A549 treated with DMSO at 1 μM for 4 hours (cell line): Measurements from ENCODE around the gene BTG4. TPM values are rescaled to one million over a fixed set of nuclear protein-coding genes. Genes with fewer than 3 reads are reported as not detected.

Source experiments
- total RNA-seq: library from RNA; stranded (reverse); fragments of 200-300 nt; extraction: Qiagen RNA extraction; gene quantifications from 5 replicates; pipeline ENCODE4 v1.2.3, GENCODE V29; 2022; ENCODE audit warnings: low read depth

The BTG4 gene
- 0.09 to 0.26 TPM in 2 of 5 replicates, not detected in the others for total RNA-seq

GRCh38 chr11:111512296-111513239 lies at the start of gene BTG4:
Gene BTG4 (minus strand): TSS chr11:111512386. CDS start chr11:111498776, 13,610 bp downstream.

DNA sequence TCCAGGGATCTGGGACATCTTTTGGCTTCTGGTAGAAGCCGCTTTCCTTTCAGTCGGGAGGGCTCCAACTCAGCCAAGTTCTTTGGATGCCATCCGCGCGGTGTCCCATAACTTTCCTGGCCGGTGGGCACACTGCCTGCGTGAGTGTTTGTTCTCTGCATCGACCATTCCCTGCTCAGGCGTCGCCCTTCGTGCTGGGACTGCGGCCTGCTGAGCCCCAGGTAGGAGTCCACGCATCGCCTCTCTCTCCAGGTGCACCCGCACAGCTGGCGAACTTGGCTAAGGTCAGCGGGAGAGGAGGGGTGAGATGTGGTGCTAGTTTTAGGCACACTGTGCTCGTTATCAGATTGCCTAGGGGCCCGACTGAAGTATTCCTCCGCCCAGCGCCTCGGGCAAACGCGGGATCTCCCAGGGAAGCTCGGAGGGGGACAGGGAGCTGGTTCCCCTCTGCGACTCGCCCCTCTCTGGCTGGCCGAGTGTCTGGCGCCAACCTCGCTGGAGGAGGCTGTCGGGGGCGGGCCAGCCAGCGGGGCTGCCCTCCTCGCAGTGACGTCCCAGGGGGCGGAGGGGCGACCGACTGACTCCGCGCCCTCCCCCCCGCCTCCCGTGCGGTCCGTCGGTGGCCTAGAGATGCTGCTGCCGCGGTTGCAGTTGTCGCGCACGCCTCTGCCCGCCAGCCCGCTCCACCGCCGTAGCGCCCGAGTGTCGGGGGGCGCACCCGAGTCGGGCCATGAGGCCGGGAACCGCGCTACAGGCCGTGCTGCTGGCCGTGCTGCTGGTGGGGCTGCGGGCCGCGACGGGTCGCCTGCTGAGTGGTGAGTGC lies 28.1 kb upstream of the BTG4 start, which contains the start of gene LAYN:
LAYN (plus strand) TSS at position 607 of the 823 bp plus-strand sequence; CDS start at position 731, 124 bp downstream.

DNA sequence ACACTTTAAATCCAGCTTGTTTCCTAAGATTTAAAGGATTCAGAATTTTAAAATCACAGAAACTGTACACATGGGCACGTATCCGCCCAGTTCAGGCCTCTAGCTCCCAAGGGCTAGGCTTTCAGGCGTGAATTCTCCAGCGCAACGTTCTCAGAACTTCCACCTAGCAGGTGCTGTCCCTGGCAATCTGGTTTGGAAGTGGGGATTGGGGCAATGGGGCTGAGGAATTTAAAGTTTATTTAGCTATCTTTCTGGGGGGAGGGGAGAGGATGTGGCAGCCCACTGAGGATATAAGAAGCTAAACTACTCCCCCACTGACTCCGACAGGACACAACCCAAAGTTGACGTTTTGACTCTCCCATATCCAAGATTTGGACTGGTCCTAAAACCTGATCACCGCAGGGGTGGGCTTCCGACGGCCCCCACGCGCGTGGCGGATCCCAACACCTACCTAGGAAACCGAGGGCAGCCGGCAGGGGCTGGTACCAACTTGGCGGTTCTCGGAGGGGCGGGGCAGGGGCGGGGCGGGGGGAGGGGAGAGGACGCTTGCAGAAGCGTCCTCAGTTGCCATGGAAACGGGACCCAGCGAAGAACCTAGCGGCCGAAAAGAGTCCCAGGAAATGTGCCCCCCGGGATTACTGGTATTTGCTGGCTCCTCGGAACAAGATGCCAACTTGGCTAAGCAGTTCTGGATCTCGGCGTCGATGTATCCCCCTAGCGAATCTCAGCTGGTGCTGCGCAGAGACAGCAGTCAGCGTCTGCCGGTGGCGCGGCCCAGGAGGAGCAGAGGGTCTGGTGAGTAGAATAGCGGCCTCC lies 2.2 kb upstream of the BTG4 start, which contains the start of gene HOATZ:
HOATZ (plus strand) TSS at position 563 of the 816 bp plus-strand sequence; CDS start at position 570, 7 bp downstream.

Other genes with a start within 250 kb of the BTG4 start
- 0.43 to 1.1 TPM (median 0.94 TPM) in 5 replicates for gene POU2AF3, start 213.8 kb downstream of the BTG4 start, total RNA-seq
- gene POU2AF1, start 133.1 kb downstream of the BTG4 start, total RNA-seq: not detected in 5 replicates
- not detected in 5 replicates for gene HOATZ, start 2.4 kb upstream of the BTG4 start, total RNA-seq
- 4.2 to 6.0 TPM (median 5.6 TPM) in 5 replicates for gene LAYN, start 28.3 kb upstream of the BTG4 start, total RNA-seq
- 4.8 to 6.3 TPM (median 6.0 TPM) in 5 replicates for gene SIK2, start 90.1 kb upstream of the BTG4 start, total RNA-seq